Cortex of kidney (tissue), 1 donor: Measurements from ENCODE around the gene SEZ6L.

Experiments used
- DNase-seq: peaks from one replicate; lab custom pipeline; 2025; lab: John Stamatoyannopoulos, UW

Gene SEZ6L

DNA sequence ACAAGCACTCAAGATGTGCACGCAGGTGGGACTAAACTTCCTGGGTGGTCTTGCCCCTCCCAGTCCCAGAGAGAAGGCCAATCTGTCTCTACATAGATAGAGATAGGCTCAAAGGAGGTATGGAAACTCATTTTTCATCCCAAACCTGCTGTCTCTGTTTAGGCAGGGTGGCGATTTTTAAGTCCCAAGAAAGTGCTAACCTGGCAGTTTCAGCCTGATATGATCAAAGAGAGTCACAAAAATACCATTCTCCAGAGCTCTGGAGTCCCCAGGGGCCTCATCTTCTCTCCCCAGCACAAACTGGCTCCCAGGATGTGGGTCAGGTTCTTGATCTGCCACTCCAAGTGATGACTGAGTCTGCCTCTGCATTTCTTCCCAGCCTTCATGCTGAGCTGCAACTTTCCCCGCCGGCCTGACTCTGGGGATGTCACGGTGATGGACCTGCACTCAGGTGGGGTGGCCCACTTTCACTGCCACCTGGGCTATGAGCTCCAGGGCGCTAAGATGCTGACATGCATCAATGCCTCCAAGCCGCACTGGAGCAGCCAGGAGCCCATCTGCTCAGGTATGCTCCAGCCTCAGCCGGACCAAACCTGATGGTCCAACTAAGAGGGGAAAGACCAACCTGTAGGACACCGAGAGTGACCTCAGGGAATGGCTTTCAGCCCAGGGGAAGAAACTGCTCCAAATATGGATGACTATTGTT lies 129.5 kb downstream of the SEZ6L start:
- no peak for DNase-seq

DNA sequence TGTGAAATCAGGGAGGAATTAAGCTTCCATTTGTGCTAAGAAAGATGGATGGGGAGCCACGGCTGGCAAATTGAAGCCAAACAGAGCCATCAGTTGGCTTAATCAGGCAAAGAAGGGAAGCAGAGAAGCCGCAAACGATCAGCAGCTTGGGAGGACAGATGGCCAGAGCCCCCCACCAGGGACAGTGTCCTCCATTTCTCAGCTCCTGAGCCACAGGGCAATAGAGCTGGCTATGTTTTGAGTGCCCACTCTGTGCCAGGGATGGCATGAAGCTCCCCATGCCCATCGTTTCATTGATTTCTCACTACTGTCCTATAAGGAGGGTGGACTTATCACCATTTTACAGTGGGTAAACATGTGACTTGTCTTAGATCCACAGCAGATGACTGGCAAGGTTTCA lies 133.5 kb downstream of the SEZ6L start:
- DNase-seq: no peak

DNA sequence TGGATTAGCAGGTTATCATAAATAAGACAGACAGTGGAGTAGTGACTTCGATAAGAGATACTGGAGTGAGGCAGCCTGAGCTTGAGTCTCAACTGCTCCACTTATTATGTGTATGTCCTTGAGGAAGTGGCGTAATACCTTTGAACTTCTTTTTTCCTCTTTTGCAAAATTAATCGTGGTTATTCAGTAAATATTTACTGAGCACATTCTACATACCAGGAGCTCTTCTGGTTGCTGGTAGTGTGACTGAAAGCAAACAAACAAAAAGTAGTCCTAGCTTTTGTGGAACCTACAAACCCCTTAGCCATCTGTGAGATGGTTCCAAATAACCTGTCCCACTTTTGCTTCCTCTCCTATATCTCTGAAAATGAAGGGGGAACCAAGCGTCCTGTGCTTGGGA lies 134.2 kb downstream of the SEZ6L start:
- DNase-seq: no peak

DNA sequence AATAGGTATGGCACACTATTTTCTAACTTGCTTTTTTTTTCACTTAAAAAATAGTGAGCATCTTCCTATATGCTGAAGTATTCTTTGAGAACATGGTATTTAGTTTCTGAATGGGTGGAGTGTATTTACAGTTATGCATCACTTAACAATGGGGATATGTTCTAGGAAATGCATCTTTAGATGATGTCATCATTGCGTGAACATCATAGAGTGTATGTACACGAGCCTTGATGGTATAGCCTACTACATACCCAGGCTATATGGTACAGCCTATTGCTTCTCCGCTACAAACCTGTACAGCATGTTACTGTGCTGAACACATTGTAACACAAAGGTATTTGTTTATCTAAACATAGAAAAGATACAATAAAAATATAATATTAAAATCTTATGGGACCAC lies 135.5 kb downstream of the SEZ6L start:
- no peak for DNase-seq

DNA sequence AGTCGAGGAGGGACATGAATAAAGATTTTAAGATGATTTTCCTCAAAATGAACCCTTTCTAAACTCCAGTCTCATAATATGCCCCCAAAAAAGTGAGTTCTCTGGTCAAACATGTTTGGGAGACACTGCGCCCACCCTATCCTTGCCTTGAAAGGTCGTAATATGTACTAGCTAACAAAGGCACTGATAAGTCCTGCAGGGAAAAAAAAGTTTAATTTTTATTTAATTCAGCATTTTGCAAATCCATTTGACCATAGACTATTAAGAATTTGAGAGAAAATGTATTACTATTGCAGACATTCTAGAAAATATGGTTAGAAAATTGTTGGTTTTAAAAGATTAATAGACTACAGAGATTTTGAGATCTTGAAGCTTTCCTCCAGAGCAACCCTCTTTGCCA lies 139.2 kb downstream of the SEZ6L start:
- no peak for DNase-seq

DNA sequence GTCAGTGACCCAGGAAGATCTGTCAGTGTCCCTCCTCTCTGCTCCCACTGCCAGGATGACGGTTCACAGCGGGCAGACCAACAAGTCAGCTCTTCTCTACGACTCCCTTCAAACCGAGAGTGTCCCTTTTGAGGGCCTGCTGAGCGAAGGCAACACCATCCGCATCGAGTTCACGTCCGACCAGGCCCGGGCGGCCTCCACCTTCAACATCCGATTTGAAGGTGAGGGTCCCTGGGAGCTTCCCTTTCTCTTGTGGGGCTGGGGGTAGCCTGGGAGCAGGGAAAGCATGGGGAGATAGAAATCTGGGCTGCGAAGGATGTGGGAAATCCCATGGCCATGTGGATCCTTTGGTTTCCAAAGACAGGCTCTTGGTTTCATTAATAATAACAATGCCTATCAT lies 141.4 kb downstream of the SEZ6L start:
- DNase-seq: no peak

DNA sequence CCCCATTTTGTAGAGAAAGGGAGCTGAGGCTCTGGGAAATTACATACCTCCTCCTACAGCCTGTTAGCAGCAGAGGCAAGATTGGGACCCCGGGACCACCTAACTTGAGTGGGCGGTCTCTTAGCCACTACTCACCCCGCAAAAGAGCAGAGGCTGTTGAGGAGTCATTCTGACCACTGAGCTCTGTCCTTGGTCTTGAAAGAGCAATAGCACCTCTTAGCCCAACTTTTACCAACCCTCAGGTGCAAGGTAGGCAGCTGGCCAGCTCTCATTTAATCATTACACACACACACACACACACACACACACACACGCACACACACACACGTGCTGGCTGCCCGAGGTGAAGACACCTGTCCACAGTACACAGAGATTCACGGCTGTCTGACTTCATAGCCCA lies 144.0 kb downstream of the SEZ6L start:
- DNase-seq: no peak

DNA sequence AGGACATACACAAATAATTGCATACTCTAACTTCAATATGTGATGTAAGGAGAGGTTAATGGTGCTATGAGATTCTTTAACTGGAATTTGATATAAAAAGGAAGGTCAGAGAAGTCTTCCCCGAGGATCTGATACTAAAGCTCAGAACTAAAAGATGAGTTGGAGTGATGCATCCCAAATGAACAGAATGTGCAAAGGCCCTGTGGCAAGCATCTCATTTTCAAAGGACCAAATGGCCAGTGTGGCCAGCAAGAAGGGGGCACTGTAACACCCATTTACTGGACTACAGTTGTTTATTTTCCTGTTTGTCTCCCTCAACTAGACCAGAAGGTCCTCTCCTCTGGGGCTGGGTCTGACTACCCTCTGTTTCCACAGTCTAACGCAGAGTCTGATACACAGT lies 144.9 kb downstream of the SEZ6L start:
- no peak for DNase-seq

DNA sequence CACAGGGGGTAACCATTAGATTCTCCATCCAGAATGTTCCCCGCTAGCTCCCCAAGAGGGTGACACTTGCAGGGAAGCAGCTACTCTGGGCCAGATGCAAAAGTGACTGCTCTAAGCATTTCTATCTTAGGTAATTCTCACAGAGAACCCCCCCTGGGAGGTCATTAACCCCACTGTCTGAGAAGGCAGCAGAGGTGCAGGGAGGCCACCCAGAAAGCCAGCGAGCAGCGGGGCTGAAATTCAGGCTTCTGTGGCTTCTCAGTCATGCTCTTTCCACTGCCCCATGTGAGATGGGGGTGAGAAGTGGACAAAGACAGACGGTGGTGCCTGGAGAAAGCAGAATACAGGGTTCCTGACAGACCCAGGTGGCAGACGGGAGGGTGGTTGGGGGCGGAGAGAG lies 145.4 kb downstream of the SEZ6L start:
- no peak for DNase-seq

DNA sequence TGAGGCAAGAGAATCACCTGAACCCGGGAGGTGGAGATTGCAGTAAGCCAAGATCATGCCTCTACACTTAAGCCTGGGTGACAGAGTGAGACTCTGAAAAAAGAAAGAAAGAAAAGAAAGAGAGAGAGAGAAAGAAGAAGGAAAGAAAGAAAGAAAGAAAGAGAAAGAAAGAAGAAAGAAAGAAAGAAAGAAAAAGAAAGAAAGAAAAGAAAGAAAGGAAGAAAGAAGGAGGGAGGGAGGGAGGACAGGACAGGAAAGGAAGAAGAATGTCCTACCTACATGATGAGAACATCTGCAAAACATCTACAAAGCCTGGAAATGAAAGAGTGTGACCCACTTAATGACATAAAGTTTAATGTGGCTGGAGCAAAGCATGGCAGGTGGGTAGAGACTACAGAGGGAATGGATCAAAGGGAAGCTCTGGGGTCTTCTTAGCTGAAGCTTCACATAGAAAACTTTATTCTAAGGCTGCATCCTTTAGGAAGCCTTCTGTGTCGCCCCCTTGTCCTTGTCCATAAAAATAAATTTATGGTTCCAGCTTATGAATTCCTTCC lies 147.5 kb downstream of the SEZ6L start:
- DNase-seq: no peak

DNA sequence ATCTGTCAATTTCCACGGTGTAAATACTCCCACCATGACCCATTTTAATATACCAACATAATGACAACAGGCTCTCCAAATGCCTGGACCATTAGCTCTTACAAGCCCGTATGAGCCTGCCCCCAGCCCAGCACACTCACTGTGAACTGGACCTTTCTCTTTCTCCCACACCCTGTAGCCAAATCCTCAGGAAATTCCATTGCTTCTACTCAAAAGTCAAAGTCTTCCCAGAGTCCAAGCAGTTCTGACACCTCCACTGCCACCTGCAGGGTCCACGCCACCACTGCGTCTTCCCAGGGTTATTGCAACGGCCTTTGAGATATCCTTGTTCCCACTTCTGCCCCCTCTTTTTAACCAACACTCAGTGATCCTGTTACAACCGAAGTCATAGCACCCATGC lies 149.7 kb downstream of the SEZ6L start:
- no peak for DNase-seq

DNA sequence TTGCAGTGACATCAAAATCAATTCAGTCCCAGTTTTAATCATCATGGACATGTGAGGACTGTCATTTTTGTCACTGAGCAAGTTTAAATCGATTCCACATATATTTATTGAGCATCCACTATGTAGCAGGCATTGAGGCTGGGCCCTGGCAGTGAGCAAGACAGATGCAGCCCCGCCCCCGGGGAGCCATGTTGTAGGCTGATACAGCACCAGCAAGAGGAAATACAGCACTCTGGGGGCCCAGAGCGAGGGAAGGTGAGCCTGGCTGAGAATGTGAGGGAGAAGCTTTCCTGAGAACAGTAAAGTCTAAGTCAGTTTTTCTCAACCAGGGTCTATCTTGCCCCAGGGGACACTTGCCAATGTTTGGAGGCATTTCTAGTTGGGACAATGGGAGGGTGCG lies 151.2 kb downstream of the SEZ6L start:
- DNase-seq: no peak

DNA sequence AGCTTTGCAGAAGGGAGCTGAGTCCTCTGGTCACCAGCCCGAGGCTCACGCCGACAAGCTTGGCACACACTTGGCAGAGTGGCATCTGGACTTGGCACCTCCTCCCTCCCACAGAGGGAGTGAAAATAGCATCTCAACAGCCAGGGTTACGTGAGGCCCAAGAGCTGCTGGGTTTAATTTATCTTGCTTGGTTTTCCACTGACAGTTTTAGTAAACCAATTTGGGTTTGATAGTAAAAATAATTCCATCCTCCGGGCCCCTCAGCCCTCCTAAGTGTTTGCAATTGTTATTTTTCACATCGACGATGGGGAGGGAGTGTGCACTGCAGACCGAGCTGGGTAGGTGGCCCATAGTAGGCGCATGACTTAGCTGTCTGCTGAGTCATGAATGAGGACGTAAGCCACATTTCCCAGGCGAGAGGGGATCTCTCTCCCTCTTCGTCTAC lies 152.2 kb downstream of the SEZ6L start:
- no peak for DNase-seq

DNA sequence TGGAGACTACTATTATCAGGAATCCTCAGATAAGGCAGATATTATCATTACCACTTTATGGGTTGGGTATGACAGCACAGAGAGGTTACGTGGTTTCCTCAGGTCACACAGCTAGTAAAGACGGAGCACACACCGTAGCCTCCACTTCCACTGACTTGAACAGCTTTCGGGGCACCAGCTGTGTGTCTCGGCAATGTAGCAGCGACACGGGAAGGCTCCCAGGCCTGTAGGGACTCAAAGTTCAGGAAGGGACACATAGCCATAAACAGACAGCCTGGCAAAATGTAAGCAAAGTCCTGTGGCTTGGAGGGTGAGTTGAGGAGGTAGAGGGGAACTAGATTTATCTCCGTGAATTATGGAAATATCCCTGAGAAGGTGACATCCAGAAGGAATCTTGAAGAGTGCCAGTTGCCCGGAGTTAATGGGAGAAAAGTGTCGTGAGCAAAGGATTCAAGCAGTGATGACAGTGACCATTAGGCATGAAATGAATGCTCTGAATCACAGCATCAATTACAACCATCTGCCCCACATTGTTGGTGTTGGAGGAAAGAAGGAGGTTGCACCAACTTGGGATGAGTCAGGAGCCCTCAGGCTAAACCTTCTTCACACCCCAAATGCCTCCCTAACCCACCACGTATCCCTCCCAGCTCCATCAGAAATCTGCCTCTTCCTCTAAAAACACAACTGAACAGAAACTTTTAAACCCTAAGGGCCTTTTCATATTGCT lies 153.1 kb downstream of the SEZ6L start:
- no peak for DNase-seq

DNA sequence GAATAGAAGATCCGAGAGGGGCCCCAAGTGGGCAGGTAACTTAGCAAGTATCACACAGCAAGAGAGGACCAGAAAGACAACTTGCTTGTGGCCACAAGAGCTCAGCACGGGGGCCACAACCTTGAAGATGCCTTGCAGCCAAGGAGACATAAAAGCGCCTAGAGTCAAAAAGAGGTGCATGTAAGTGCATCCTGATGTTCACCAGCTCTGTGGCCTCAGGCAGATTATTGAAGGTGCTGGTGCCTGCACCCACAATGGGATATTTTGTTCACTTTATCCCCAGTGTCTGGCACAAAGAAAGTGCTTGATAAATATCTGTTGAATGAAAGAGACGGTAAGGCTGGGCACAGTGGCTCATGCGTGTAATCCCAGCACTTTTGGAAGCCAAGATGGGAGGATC lies 153.8 kb downstream of the SEZ6L start:
- no peak for DNase-seq

DNA sequence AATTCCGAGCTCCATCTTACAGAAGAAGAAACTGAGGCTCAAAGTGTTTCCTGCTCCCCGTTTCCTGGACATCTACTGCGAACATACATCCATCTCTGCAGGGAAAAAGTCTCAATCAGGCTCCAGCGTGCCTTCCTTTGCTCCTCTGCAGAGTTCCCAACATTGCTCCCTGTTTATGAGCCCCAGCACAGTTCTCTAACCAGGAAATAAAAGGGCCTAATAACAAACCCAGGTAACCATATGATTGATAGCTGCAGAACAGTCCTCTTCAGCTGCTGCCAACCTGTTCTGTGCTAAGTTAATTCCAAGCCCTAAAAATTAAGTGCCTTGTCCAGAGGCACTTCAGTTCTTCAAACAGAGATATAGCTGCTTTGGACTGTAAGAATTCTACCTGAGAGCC lies 154.9 kb downstream of the SEZ6L start:
- no peak for DNase-seq

DNA sequence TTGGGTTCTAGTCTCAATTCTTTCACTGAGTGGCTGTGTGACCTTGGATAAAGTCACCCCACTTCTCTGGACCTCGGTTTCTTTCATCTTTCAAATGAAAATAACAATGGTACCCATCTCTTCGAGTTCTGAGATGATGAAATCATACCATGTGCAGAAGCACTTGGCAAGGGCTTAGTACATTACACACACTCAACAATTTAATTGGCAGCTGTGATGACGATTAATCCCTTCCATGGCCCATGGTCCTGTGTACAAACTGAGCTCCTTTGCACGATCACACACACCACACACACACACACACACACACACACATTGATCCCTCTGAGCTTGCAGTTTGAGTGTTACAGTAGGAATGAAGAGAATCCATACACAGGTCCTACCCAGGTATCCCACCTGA lies 156.4 kb downstream of the SEZ6L start:
- DNase-seq: no peak

DNA sequence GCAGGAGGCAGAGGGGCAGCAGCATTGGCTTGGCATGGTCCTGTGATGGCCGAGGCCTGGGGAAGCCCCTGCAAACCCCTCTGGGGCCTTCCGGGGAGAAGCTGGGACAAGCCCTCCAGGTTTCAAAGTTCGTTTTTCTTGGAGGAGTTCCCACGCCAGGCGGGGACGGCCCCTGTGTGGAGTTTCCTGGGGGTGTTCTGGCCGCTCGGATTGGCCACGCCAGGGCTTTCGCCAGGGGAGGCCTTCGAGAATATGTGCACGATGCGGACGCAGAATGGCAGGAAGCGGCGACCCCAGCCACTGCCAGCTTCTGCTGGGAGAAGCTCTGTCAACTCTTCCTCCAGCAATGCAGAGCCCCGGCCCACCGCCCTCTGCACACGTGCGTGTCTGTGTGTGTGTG lies 157.5 kb downstream of the SEZ6L start:
- no peak for DNase-seq

DNA sequence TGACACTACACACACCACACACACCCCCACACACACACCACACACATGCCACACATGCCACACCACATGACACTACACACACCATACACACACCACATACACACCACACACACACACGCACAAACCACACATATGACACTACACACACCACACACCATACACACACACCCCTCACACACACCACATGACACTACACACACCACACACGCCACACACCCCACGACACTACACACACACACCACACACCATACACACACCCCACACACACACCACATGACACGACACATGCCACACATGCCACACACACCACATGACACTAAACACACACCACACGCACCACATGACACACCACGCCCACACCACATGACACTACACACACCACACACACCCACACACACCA lies 158.0 kb downstream of the SEZ6L start:
- DNase-seq: no peak

DNA sequence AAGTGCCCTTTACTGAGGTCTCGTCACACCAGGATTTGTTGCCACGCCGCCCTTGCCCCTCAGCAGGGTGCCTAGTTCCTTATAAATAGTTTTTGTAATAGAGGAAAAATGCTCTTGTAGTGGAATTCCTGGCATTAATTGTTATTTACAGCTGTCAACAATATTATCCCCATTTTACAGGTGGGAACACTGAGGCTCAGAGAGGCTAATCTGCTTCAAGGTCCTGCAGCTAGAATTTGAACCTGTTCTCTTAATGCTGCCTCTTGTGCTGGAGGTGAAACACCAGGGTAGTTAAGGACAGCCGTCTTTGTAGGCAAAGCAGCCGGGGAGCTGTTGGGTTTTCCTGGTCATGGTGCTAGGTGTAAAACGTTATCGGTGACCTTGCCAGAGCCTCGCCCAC lies 159.0 kb downstream of the SEZ6L start:
- DNase-seq: no peak

DNA sequence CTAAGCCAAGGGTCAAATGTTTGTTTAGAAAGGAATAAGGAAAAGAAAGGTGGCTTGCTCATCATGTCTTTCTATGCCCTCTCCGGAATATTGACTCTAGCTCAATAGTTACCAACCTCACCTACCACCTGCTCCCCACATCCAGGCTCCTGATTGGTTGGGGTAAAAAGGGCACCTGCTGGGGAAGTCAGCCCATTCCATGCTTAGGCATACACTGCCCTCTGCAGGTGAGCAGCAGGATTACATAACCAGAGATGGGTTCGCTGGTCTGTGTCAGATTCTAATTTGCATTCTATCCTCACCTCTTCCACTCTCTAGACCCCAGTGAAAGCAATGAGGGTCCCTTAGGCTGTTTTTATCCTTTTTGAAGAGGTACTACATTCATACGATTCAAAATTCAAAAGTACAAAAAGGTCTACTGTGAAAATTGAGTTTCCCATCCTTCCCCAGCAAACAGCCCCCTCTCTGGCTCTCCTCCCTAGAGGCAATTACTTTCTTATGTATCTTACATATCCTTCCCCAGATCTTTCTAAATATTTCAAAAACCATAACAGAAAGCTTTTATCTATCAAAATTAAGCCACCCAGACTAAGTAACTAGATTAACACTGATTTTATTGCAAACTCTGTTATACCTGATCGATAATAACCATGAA lies 161.8 kb downstream of the SEZ6L start:
- no peak for DNase-seq

DNA sequence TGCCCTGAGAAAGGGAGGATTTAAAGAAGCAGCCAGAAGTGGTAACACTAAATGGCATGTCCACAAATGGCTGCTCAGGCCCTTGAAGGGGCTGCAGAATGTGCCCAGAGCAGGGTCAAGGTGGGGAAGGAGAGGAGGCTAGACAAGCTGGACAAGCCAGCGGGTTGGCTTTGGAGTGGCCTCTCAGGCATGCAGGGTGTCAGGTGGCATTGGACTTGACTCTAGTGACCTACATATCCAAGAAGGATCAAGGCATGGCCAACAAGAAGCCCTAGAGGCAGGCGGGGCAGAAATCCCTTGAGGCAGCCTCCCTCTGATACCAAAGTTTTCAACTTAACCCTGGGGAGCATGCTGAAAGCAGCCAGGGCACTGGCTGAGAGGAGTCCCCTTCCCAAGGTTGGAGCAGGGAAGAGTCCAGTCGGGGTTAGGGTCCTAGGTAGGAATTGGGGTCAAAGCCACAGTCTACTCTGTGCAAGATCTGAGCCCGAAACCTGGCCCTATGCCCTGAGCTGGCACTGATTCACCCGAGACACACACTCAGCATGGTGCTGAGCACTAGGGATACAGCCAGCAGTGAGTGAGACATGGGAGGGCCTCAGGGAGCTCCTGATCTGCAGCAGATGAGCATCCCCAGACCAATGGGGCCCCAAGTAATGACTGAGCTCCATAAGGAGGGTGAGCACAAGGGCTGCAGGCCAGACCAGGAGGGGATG lies 164.0 kb downstream of the SEZ6L start:
- DNase-seq: no peak
